NB4 (cell line): ENCODE measurements around the gene ZEB2.

Experiments
- CTCF ChIP-seq: IDR thresholded peaks from one replicate; pipeline ENCODE4 v1.5.1; 2012; ENCODE audit warnings: low read depth, low read length
- MAX ChIP-seq: IDR thresholded peaks from 2 replicates; pipeline ENCODE4 v1.6.1; 2011; ENCODE audit warnings: low read depth, low read length
- MYC ChIP-seq: IDR thresholded peaks from 2 replicates; pipeline ENCODE4 v1.6.1; 2011; ENCODE audit warnings: low read depth, low read length
- POLR2A ChIP-seq: IDR thresholded peaks from 2 replicates; pipeline ENCODE4 v1.6.1; 2011; ENCODE audit warnings: mild to moderate bottlenecking; ENCODE audit not compliant: insufficient read length; ENCODE audit errors: extremely low read depth

- no peak for TF ChIP-seq CTCF
- TF ChIP-seq MYC = no peak
- TF ChIP-seq POLR2A = no peak
- no peak for TF ChIP-seq MAX
Observed at GRCh38 chr2:144512470-144512869, 7.4 kb downstream of the ZEB2 start.
